NCI-H2196 treated with DMSO at 0.1 percent for 48 hours (cell line): Measurements from ENCODE around the gene MTUS2.
"Not testable (repeated sequence)": the region's sequence is repeated elsewhere in the genome, so short reads cannot be mapped to it uniquely, and the experiment has no call there.

ENCODE experiments used
- DNase-seq: peaks from one replicate; lab custom pipeline; 2025; ENCODE audit not compliant: unreplicated experiment; lab: John Stamatoyannopoulos, UW

MTUS2 gene

DNA sequence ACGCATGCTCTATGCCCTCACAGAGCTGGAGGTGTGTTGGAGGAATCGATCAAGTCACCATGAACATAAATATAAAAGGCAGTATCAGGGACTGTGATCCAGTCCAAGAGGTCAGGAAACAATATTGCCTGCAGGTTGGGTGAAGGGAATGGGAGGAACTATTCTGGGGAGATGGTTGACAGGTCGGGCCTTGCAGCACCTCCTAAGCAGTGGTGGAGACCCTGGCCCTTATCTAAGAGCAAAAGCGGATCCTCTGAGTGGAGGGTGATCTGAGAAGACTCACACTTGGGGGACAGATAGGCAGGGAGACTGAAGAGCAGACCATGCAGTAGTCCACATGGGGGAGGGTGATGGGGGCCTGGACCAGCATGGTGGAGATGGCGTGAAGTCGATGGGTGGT is 561.9 kb downstream of the MTUS2 start:
- no peak for DNase-seq

DNA sequence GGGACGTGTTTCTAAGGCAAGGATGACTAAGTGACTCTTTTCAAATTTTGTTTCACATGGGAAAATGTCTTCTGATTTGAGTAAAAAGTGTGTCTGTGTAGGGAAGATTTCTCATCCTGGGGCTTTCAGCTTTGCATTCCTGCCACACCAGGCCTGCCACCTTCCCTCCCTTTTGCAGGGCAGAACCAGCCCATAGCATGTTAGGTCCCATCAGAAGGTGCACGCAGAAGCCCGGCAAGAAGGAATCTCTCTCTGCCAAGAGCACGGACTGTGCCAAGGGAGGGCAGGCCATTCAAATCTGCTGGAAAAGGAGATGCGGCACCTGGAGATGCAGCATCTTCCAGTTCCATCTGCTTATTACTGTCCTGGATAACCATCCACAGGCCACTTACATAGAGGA is 563.3 kb downstream of the MTUS2 start:
- no peak for DNase-seq

DNA sequence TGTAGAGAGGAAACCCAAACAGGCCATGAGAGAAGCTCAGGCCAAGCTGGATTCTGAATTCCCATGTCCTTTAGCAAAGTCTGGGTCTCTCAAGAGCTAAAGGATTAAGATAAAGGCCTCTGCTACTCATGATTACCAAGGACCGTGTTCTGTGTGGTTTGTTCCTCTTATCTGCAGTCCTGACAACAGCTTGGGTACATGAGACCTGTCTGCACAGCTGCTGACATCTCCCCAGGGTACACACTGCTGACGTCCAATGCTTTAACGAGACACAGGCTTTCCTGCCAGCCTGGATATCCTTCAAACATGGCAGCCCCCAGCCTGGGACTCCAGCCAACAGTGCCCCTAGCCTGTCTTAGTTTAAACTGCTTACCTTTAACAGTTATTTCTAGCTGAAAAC is 564.3 kb downstream of the MTUS2 start:
- no peak for DNase-seq

DNA sequence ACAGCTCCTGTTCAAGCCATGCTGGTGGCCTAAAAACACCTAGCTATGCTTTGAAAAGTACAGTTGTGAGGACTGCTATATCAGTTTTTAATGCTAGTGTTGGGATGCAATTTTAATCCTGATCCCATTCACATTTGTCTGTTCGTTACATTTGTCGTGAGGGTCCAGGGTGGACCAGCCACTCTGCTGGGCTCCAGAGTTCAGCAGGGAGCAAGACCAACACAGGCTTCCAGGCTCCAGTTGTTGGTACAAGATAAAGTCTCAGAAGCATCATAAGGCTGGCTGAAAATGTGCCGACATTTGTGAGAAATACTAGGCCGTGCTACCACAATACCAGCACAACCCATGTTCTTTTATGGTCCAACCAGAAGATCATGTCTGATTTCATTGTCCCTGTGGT is 564.7 kb downstream of the MTUS2 start:
- no peak for DNase-seq

DNA sequence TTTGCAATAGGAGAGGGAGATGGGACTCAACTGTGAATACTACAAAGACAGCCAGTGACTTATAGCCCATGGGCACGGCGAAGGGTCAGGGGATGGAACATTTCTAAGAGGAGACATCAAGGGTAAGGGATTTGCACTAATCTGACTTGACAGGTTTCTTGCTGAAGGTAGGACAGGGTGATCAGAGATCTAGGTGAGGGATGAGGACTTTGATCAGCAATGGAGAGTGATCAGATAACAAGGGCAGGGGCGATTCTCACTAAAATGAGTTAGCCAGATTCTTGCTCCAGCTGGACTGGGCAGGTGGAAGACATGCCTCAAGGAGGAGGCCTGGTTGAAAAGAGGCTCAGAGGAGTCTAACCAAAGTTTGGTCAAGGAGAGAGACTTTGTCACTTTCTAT is 566.1 kb downstream of the MTUS2 start:
- DNase-seq: no peak

DNA sequence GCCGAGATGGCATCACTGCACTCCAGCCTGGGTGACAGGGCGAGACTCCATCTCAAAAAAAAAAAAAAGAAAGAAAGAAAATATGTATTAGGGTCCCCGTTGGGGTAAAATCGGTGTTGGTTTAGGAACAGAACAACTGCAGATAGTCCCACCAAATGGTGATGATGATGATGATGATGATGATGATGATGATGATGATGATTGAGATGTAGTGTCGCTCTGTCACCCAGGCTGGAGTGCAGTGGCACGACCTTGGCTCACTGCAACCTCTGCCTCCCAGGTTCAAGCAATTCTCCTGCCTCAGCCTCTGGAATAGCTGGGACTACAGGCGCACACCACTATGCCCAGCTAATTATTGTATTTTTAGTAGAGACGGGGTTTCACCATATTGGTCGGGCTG is 570.5 kb downstream of the MTUS2 start:
- DNase-seq: not testable (repeated sequence)

DNA sequence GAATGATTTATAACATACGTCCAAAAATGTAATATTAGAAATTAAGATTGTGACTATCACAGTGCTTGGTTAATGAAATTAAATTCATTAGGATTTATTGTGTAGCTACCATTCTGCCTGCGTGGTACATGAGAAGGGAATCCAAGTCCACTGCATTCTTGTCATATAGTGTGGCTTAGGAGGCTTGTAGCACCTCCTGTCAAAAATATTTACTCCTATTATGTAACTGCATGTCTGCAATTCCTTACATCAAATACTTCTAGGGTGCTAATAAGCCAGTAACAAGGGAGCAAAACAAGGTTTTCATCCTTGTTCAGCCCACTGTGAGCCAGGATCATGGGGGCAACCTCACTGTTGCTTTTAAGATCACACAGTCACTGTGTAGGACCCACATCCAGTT is 576.3 kb downstream of the MTUS2 start:
- no peak for DNase-seq

DNA sequence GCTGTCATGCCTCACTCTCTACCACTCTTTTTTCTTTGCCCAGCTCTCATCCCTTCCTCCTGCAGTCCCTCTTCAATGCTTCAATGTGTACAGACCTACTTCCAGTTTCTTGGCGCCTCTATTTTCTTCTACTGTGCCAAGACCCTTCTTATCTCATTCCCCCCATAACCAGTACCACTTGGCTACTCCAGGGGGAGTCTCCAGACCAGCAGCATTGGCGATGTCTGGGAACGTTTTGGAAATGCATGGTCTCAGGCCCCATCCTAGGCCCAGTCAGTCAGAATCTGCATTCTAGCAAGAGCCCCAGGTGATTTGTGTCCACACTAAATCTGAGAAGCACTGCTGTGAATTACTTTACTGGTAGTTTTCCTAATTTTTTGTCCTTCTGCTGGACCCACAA is 577.1 kb downstream of the MTUS2 start:
- DNase-seq: no peak

DNA sequence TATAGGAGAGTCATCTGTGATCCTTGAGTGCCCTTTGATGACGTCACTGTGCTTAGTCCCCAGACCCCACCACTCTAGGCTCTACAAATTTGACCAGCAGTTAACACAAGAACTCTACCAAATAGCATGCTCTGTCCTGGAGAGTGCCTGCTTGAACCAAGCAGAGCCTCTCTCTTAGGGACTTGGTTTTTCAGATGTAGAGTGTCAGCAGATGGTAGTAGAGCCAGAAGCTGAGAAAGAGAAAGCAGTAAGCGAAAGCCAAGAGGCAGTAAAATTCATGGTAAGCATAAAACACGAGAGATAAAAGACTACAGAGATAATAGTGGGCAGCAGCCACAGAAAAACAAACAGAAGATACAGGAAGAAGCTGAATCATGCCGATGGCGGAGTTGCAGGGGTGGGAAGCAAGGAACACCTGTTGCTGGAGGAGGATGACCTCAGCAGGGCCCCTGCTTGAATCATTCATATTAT is 582.1 kb downstream of the MTUS2 start:
- DNase-seq: no peak

DNA sequence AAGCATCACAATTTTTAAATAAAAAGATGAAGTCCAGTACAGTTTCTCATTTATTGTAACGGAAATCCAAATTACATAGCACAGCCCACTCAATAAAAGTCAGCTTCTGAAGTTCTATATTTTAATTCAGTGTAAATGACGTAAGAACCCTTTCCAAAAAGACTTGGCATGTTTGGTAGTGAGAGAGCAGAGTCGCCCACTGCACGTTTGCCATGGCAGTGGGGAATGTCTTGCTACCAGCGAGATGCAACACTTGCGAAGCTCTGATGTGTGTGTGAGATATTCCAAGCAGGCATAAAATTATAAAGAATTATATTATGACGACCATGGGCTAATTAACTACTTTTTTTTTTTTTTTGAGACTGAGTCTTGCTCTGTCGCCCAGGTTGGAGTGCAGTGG is 585.3 kb downstream of the MTUS2 start:
- no peak for DNase-seq

DNA sequence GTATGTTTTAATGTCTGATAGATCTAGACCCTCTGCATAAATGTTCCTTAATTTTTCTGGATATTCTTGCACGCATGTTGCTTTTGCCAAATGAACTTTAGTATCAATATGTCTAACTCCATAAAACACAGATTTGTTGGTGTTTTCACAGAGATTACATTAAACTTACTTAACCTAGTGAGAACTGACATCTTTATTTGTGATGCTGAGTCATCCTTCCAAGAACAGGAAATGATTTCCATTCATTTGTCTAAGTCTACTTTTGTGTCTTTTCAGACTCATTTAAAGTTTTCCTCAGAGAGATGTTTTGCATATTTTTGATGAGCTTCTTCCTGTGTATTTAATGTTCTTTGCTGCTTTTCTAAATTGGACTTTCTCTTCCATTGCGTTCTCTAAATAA is 591.3 kb downstream of the MTUS2 start:
- no peak for DNase-seq

DNA sequence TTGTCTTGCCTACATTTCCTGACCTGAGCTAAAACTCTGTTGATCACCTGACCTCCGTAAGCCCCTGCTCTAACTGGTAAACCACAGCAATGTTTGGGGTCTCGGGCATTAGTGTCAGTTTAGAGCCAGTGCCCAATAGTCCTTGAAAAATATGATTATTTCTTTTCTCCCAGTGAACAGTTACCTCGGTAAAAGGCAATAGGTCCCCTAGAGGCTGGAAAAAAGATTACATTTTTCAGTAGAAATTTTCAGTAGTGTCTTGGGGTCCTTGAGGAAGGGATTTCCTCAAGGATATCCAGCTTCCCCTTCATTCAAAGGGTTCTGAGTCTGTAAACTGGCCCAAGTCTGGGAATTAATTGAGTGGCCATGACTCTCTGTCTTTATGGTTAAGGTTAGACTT is 597.9 kb downstream of the MTUS2 start:
- DNase-seq: no peak

DNA sequence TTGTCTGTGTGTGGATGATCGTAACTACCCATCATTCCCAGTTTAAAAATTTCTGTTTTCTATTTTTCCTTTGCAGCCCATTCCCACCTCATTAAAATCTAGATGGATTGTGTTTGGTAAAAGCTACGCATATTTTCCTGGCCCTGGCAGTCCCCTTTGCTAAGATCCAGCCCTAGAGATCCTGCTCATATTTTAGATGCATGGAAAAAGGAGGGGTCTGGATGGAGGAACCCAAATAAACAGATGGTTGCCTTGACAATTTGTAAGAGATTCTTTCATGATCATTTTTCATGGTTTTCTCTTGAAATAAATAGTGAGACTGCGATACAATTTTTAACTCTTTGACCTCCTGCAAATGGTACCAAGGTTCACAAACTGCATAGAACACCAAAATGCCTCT is 601.0 kb downstream of the MTUS2 start:
- no peak for DNase-seq

DNA sequence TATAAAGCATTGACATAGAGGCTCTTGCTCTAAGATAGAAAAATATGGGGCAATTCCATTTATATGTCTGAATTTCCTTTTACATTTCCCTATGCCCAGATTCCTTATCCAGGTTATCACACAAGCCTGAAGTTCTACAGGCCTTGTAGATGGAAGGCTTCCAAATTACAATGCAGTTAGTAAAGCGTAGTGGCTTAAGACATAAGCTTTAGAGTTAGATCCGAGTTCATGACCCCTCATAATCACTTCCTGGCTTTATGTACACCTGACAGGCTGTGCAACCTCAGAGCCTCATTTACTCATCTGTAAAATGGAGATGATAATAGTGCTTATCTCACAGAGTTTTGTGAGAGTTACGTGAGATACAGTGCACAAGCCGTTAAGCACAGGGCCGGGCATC is 601.9 kb downstream of the MTUS2 start:
- DNase-seq: no peak

DNA sequence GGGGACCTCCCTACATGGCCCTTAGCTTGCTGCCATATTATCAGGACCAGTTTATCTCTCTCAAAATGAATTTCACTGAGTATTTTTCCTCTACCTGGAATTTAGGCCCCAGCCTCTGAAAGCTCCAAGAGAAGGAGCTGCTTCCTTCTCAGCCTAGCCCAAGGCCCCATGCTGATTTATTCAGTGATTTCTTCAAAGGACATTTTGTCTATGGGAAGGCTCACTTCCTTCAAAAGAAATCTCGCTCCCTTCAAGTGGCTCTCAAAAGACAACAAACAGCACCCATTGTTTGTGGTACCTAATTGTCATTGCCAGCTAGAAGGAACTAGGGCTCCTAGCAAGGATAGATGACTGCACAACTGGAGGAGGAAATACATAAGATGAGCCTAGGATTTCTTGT is 602.9 kb downstream of the MTUS2 start:
- no peak for DNase-seq

DNA sequence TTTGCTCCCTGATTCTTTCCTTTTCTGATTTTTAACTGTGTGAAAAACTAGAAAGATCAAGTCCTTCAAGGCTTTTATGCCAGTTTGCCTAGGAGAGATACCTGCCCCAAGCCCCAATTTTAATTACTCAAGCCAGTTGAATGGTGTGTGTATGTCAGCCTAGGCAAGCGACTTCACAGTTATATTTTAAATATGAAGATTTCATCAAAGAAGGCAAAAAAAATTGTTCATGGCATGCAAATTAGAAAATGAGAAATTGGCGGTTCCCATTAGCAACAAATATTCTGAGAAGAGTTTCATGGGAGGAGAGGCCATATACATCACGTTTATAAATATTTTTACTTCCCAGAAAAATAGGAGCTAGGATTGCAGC is 607.8 kb downstream of the MTUS2 start:
- no peak for DNase-seq

DNA sequence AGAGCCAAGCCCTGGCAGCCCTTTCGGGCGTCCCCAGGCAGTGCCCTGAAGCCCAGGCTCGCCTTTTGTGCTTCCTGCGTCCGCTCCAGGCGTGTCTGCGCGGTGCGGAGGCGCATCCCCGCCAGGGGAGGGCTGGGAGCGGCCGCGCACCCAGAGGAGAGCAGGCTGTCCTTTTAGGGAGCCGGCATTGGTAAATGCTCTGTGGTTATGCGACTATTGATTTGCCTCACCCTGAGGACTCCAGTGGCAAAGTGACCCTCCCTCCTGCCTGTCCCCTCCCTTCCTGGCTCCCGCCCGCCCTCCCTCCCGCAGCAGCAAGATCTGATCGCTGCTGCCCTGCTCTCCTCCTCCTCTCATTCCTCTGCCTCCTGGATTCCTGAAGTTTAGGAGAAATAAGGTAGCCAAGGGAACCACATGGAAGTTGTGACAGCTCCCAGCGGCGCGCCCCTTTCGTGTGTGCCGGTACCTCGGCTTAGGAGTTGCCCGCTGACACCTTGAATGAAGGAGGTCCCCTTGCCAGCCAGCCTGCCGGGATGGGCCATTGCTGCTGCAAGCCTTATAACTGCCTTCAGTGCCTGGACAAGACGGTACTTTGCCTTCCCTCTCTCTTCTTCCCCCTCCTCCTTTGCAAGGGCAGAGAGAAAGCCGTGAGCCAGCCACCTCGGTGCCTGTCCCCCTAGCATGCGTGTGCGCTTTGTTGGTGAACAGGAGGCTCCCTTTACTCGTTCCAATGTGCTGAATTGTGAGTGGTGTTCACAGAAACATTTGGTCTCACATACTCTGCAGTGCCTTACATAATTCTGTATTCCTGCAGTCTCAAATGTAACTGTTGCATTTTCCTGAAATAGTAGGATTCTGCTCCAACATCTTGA is 608.4 kb downstream of the MTUS2 start:
- DNase-seq: no peak

DNA sequence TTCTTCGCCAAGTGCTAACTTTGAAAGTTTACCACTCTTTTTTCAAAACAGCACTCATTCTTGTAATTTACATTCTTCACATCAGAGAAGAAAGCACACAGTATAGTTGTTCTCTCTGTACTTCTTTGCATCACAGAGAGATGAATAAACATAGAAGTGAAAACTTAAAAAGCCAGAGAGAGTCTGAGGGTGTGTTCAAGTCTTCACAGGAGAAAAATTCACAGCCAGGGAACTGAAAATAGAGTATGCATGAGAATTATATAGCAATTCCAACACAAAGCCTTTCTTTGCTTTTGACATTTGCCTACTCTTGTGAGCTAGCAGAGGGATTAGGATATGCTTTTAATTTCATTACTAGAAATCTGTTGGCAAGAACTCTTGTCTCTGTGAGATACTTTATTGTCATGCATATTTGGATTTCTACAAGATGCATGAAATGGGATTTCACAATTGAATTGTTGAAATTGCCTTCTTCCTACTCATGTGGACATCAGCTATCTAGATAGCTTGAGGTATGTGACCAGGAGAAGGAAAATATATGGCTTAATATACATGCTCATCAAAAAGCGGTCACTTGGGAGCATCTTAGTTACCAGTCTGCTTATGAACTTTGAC is 609.3 kb downstream of the MTUS2 start:
- DNase-seq: no peak

DNA sequence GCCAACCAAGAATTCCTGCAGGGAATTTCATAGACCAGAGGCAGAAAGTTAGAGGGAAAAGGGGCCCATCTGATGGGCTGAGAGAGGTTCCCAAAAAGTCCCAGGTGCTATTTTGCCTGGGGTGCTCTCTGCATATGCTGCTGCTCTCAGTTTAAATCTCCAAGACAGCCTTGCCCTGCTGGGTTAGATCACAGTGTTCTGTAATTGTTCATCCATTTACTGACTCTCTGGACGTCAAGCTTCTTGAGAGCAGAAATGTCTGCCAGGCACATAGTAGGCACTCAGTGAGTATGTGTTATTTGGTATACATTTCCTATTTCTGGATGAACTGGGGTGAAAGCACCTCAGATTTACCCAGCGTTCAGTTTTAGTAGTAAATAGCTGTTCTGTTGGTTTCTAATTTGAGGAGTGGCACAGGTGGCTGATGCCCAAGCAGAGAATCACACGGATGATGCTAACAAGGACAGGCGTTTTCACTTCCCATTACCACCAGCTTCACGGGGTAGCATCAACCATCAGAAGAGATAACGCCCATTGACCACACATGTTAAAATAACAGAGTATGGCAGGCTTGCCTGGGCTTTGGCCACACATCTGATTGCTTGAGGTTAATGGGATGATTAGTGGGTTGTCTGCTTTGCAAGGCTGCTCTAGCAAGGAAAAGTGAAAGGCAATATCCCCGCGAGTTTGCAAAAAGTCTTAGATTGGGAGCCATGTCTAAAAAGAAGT is 614.2 kb downstream of the MTUS2 start:
- no peak for DNase-seq

DNA sequence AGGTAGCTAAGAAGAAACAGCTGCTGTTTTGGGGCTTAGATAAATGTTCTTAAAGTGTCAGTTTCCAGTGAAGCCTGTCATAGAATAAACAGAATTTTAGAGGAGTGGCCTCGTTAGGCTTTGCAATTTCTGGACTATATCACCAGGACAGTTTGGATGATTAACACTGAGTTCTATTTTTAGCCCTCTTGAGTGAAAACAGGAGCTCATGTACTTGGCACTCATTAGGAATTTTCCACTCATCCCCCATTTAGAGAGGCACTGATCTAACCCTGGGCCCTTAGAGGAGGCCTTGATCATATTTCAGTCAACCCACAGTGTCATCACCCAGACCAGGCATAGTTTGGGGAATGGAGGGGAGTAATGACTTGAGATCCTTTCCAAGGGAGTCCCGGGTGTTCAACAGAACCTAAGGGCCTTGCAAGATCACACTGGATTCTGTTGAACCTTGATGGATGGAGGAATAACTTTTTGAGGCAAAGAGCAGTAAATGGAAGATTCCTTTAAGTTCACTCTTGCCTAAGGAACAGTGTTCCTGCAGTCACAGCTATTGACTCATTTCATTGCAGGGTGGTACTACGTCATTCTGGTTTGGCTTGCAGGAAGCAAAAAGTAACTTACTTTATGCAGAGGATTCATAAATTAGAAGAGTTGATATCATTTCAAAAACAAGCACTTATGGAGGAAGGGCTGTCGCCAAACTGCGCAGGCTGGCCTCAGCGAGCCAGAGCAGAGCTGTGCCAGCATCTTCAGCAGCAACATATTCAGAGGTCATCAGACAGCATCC is 615.2 kb downstream of the MTUS2 start:
- peak; percentile 6 for DNase-seq

DNA sequence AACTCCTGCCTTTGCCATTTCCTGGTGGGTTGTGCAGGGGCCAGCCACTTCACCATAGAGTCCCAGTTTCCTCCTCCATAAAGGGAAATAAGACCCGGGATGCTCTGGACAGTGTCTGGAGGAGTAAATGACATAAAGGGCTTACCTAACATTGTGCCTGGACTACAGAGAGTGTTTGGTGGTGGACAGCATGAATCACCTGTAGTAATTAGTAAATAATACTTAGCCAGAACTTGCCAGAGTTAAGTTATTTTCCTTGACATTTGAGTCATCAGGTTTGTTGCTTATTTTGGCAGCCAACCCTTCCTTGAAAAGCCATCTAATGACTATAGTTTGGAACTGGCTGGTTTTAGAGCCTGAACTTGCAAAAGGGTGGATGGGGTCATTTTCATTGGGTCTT is 616.2 kb downstream of the MTUS2 start:
- no peak for DNase-seq
